Measurements from ENCODE around the gene SUGP2.
"Not testable (repeated sequence)": the region's sequence is repeated elsewhere in the genome, so short reads cannot be mapped to it uniquely, and the experiment has no call there.

The SUGP2 gene

GRCh38 chr19:18989316-18989715 is 44.0 kb downstream of the SUGP2 start:
- no peak for DNase-seq

GRCh38 chr19:18987456-18987855 is 45.9 kb downstream of the SUGP2 start:
- no peak for DNase-seq

GRCh38 chr19:18985257-18985656 is 48.1 kb downstream of the SUGP2 start:
- DNase-seq, result no peak

- DNase-seq, result no peak
Observed at GRCh38 chr19:18984251-18984650, 49.1 kb downstream of the SUGP2 start.

- no peak for DNase-seq
Observed at GRCh38 chr19:18982669-18983068, 50.6 kb downstream of the SUGP2 start.

- DNase-seq, result no peak
Observed at GRCh38 chr19:18980432-18981020, 52.8 kb downstream of the SUGP2 start.

- no peak for DNase-seq
Observed at GRCh38 chr19:18978616-18979015, 54.7 kb downstream of the SUGP2 start.

GRCh38 chr19:18975869-18976268 is 57.4 kb downstream of the SUGP2 start:
- no peak for DNase-seq

- DNase-seq, result no peak
Observed at GRCh38 chr19:18975011-18975410, 58.3 kb downstream of the SUGP2 start.

GRCh38 chr19:18972851-18973250 is 60.5 kb downstream of the SUGP2 start:
- DNase-seq, result no peak

- no peak for DNase-seq
Observed at GRCh38 chr19:18972301-18972811, 61.0 kb downstream of the SUGP2 start.

- no peak for DNase-seq
Observed at GRCh38 chr19:18969931-18970659, 63.2 kb downstream of the SUGP2 start.

- no peak for DNase-seq
Observed at GRCh38 chr19:18967358-18968146, 65.8 kb downstream of the SUGP2 start.

- DNase-seq, result no peak
Observed at GRCh38 chr19:18966307-18966706, 67.0 kb downstream of the SUGP2 start.

- no peak for DNase-seq
Observed at GRCh38 chr19:18964121-18964520, 69.2 kb downstream of the SUGP2 start.

- DNase-seq, result no peak
Observed at GRCh38 chr19:18961767-18962620, 71.3 kb downstream of the SUGP2 start.

GRCh38 chr19:18960370-18960769 is 72.9 kb downstream of the SUGP2 start:
- no peak for DNase-seq

- no peak for DNase-seq
Observed at GRCh38 chr19:18955042-18955441, 78.3 kb downstream of the SUGP2 start.

GRCh38 chr19:18954094-18954493 is 79.2 kb downstream of the SUGP2 start:
- DNase-seq, result no peak

- not testable (repeated sequence) for DNase-seq
Observed at GRCh38 chr19:18952364-18953003, 80.8 kb downstream of the SUGP2 start.

- DNase-seq, result no peak
Observed at GRCh38 chr19:18951721-18952281, 81.5 kb downstream of the SUGP2 start.

GRCh38 chr19:18949858-18950257 is 83.5 kb downstream of the SUGP2 start:
- no peak for DNase-seq
